ENCODE results near the gene TMEM54.

DNA sequence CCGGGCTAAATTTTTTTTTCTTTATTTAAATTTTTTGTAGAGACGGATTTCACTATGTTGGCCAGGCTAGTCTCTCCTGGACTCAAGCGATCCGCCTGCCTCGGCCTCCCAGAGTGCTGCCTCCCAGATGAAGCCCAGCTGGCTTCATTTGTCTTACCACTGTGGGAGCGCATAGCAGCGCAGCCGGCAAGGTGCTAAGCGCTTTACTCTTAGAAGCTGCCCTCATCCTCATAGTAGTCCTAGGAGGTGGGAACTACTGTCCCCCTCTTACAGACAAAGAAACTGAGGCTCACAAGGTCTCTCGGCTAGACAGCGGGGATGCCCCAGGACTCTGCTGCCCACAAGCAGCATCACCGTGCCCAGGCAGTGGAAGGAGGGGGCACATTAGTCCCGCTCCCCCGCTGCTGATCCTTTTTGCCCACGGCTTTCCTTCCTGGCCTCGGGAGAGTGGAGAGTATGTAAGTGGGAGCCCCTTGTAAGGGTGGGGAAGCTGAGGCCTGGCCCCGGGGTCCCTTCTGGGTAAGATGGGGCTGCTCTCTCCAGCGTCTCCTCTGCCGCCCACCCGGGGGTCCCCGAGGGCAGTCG is 726 bp downstream of the TMEM54 start:
- TF ChIP-seq EZH2 (IDR thresholded peaks at IDR 0.05; ENCODE audit: borderline replicate concordance): no peak
- TF ChIP-seq, protein P1, sequence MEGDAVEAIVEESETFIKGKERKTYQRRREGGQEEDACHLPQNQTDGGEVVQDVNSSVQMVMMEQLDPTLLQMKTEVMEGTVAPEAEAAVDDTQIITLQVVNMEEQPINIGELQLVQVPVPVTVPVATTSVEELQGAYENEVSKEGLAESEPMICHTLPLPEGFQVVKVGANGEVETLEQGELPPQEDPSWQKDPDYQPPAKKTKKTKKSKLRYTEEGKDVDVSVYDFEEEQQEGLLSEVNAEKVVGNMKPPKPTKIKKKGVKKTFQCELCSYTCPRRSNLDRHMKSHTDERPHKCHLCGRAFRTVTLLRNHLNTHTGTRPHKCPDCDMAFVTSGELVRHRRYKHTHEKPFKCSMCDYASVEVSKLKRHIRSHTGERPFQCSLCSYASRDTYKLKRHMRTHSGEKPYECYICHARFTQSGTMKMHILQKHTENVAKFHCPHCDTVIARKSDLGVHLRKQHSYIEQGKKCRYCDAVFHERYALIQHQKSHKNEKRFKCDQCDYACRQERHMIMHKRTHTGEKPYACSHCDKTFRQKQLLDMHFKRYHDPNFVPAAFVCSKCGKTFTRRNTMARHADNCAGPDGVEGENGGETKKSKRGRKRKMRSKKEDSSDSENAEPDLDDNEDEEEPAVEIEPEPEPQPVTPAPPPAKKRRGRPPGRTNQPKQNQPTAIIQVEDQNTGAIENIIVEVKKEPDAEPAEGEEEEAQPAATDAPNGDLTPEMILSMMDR (IDR thresholded peaks at IDR 0.05; ENCODE audit: poor library complexity): no peak
- TF ChIP-seq EZH2phosphoT487 (IDR thresholded peaks at IDR 0.05; ENCODE audit: low read depth, severe bottlenecking, unreplicated experiment): no peak
